ENCODE measurements around the gene IFT81. TPM values are rescaled to one million over a fixed set of nuclear protein-coding genes. Genes with fewer than 3 reads are reported as not detected.

The IFT81 gene
- polyA plus RNA-seq, 3 donors: 0.39 to 0.97 (median 0.47) TPM

GRCh38 chr12:110234331-110234751 is 110.2 kb downstream of the IFT81 start:
- H3K36me3 ChIP-seq (replicated peaks in 1 of 2; ENCODE audit: control insufficient read depth in 1 of 2, insufficient read depth in 2 of 2, low read length in 2 of 2): no peaks in the 10 kb centered on the region
- peak overlapping the region; percentile 57 for H3K9ac ChIP-seq (ENCODE audit: insufficient read depth, low read length, poor library complexity, severe bottlenecking)
- H3K79me2 ChIP-seq (ENCODE audit: insufficient read depth, low read length): no peaks in the 10 kb centered on the region
- peak overlapping the region in 1 of 2 donors; percentile 33 for H3K4me3 Mint-ChIP-seq
- WGBS (ENCODE audit: insufficient coverage): no CpG with 5 or more reads among the region's 2 CpGs
- TF ChIP-seq CTCF (IDR thresholded peaks at IDR 0.05): no peak
- no peaks in the 10 kb centered on the region for H3K9me3 ChIP-seq (replicated peaks in 1 of 2; ENCODE audit: control insufficient read depth in 1 of 2, insufficient read depth in 1 of 2, low read length in 2 of 2)
- H3K27me3 Mint-ChIP-seq (ENCODE audit: low read depth in 3 of 3): peaks cover 0 to 2% (median 0%) of the 10 kb centered on the region in 3 donors
- H3K27ac ChIP-seq (ENCODE audit: low read depth in 1 of 2, low read length in 2 of 2): peak overlapping the region in 1 of 2 donors; percentile 82
- peak overlapping the region; percentile 65 for H3K4me2 ChIP-seq (replicated peaks; ENCODE audit: extremely low read depth, low read length, poor library complexity, severe bottlenecking)
- H3K9me3 Mint-ChIP-seq: no peaks in the 10 kb centered on the region
- peak overlapping the region; percentile 89 to 93 (median 90) for H3K27ac Mint-ChIP-seq
- peaks cover 31 to 44% of the 10 kb centered on the region in 2 donors for H3K4me1 ChIP-seq (ENCODE audit: control insufficient read depth in 1 of 2, insufficient read depth in 2 of 2, low read length in 2 of 2)
- H3K4me1 Mint-ChIP-seq: peaks cover 34% of the 10 kb centered on the region
- peak in 2 of 3 donors; percentile 62 to 84 for DNase-seq
- no peaks in the 10 kb centered on the region for H3K27me3 ChIP-seq (ENCODE audit: control insufficient read depth in 2 of 2, insufficient read depth in 2 of 2, low read length in 2 of 2)
- H3K4me3 ChIP-seq (replicated peaks in 1 of 3; ENCODE audit: low read depth in 2 of 3, low read length in 3 of 3): peak overlapping the region; percentile 28 to 64 (median 64)
- intact Hi-C loops (cut with micrococcal nuclease): loop anchor here in 1 of 2 donors (10.0 kb wide), 1 partner anchor 50 kb away; the partner anchor contains the start of gene ATP2A2
- peak overlapping the region; percentile 15 for H2AFZ ChIP-seq (ENCODE audit: insufficient read depth, low read depth, low read length, poor library complexity, severe bottlenecking)
- no peaks in the 10 kb centered on the region for H3K36me3 Mint-ChIP-seq
- no peaks in the 10 kb centered on the region for H4K20me1 ChIP-seq (ENCODE audit: insufficient read depth, low read length)

GRCh38 chr12:110234755-110235154 is 110.6 kb downstream of the IFT81 start:
- no peaks in the 10 kb centered on the region for H3K27me3 ChIP-seq (ENCODE audit: control insufficient read depth in 2 of 2, insufficient read depth in 2 of 2, low read length in 2 of 2)
- Mint-ChIP-seq H3K4me3 (peak overlapping the region in 1 of 2 donors; percentile 50), H3K27ac (peak overlapping the region; percentile 89 to 93 (median 90)), H3K9me3 (no peaks in the 10 kb centered on the region), H3K4me1 (peaks cover 34% of the 10 kb centered on the region), H3K36me3 (no peaks in the 10 kb centered on the region), H3K27me3 (ENCODE audit: low read depth in 3 of 3) (peaks cover 0 to 2% (median 0%) of the 10 kb centered on the region in 3 donors)
- H3K9me3 ChIP-seq (replicated peaks in 1 of 2; ENCODE audit: control insufficient read depth in 1 of 2, insufficient read depth in 1 of 2, low read length in 2 of 2): no peaks in the 10 kb centered on the region
- peak overlapping the region in 1 of 2 donors; percentile 82 for H3K27ac ChIP-seq (ENCODE audit: low read depth in 1 of 2, low read length in 2 of 2)
- peak overlapping the region; percentile 28 to 64 (median 64) for H3K4me3 ChIP-seq (replicated peaks in 1 of 3; ENCODE audit: low read depth in 2 of 3, low read length in 3 of 3)
- no peaks in the 10 kb centered on the region for H4K20me1 ChIP-seq (ENCODE audit: insufficient read depth, low read length)
- peaks cover 31 to 44% of the 10 kb centered on the region in 2 donors for H3K4me1 ChIP-seq (ENCODE audit: control insufficient read depth in 1 of 2, insufficient read depth in 2 of 2, low read length in 2 of 2)
- TF ChIP-seq CTCF (IDR thresholded peaks at IDR 0.05): no peak
- intact Hi-C loops (cut with micrococcal nuclease): loop anchor here in 1 of 2 donors (10.0 kb wide), 1 partner anchor 50 kb away; the partner anchor contains the start of gene ATP2A2
- H2AFZ ChIP-seq (ENCODE audit: insufficient read depth, low read depth, low read length, poor library complexity, severe bottlenecking): peak overlapping the region; percentile 15
- WGBS (ENCODE audit: insufficient coverage): no CpG with 5 or more reads among the region's 3 CpGs
- H3K36me3 ChIP-seq (replicated peaks in 1 of 2; ENCODE audit: control insufficient read depth in 1 of 2, insufficient read depth in 2 of 2, low read length in 2 of 2): no peaks in the 10 kb centered on the region
- peak overlapping the region; percentile 57 for H3K9ac ChIP-seq (ENCODE audit: insufficient read depth, low read length, poor library complexity, severe bottlenecking)
- no peaks in the 10 kb centered on the region for H3K79me2 ChIP-seq (ENCODE audit: insufficient read depth, low read length)
- peak overlapping the region; percentile 65 for H3K4me2 ChIP-seq (replicated peaks; ENCODE audit: extremely low read depth, low read length, poor library complexity, severe bottlenecking)
- peak; percentile 53 to 72 (median 63) for DNase-seq

All from CD14-positive monocyte (primary cell).